HepG2 (cell line): ENCODE measurements around the gene ZNF764. TPM values are rescaled to one million over a fixed set of nuclear protein-coding genes. Genes with fewer than 3 reads are reported as not detected.

Experiments used
- ARID2 ChIP-seq: sonication (generic); formaldehyde crosslinking; IDR thresholded peaks from 2 replicates; pipeline ENCODE4 v1.8.1; 2022; ENCODE audit warnings: mild to moderate bottlenecking, missing genetic modification reagents, borderline replicate concordance
- FOSL1 ChIP-seq: sonication (generic); formaldehyde crosslinking; IDR thresholded peaks from 2 replicates; pipeline ENCODE4 v1.9.0; 2021; ENCODE audit warnings: missing genetic modification reagents, borderline replicate concordance
- HDAC2 ChIP-seq: sonication (generic); formaldehyde crosslinking; IDR thresholded peaks from 2 replicates; pipeline ENCODE4 v1.4.0; 2020; ENCODE audit warnings: missing genetic modification reagents
- MXD4 ChIP-seq: IDR thresholded peaks from 2 replicates; pipeline ENCODE4 v1.6.1; 2016; ENCODE audit warnings: mild to moderate bottlenecking, missing biosample characterization, missing genetic modification reagents
- PHB2 ChIP-seq: fragments of 450-650 bp; IDR thresholded peaks from 2 replicates; pipeline ENCODE4 v1.6.1; 2018; ENCODE audit not compliant: partially characterized antibody
- PHF5A ChIP-seq: IDR thresholded peaks from one replicate; pipeline ENCODE4 v1.6.1; 2018; ENCODE audit warnings: low read depth, missing genetic modification reagents; ENCODE audit not compliant: unreplicated experiment
- POGZ ChIP-seq: sonication (generic); formaldehyde crosslinking; IDR thresholded peaks from 2 replicates; pipeline ENCODE4 v1.4.0; 2020; ENCODE audit warnings: mild to moderate bottlenecking, missing genetic modification reagents
- SALL1 ChIP-seq: sonication (generic); formaldehyde crosslinking; IDR thresholded peaks from 2 replicates; pipeline ENCODE4 v1.8.0; 2022; ENCODE audit warnings: mild to moderate bottlenecking, missing genetic modification reagents
- SKI ChIP-seq: fragments of 450-650 bp; IDR thresholded peaks from one replicate; pipeline ENCODE4 v1.6.1; 2018; ENCODE audit warnings: mild to moderate bottlenecking; ENCODE audit not compliant: partially characterized antibody
- SP5 ChIP-seq: IDR thresholded peaks from 2 replicates; pipeline ENCODE4 v1.6.1; 2016; ENCODE audit warnings: low read depth, borderline replicate concordance
- WIZ ChIP-seq: sonication (generic); formaldehyde crosslinking; IDR thresholded peaks from 2 replicates; pipeline ENCODE4 v1.5.1; 2020; ENCODE audit warnings: mild to moderate bottlenecking, missing genetic modification reagents
- ZFX ChIP-seq: sonication (generic); formaldehyde crosslinking; IDR thresholded peaks from 2 replicates; pipeline ENCODE4 v1.4.0; 2020; ENCODE audit warnings: mild to moderate bottlenecking, low read depth, missing genetic modification reagents, moderate library complexity
- ZMYM2 ChIP-seq: sonication (generic); formaldehyde crosslinking; IDR thresholded peaks from 2 replicates; pipeline ENCODE4 v1.8.0; 2022; ENCODE audit warnings: mild to moderate bottlenecking, missing genetic modification reagents
- ZNF264 ChIP-seq: sonication (generic); formaldehyde crosslinking; IDR thresholded peaks from 2 replicates; pipeline ENCODE4 v1.4.0; 2020; ENCODE audit warnings: missing genetic modification reagents
- ZNF333 ChIP-seq: sonication (generic); formaldehyde crosslinking; IDR thresholded peaks from 2 replicates; pipeline ENCODE4 v1.4.0; 2020; ENCODE audit warnings: mild to moderate bottlenecking, missing genetic modification reagents, borderline replicate concordance
- ZNF460 ChIP-seq: sonication (generic); formaldehyde crosslinking; IDR thresholded peaks from 2 replicates; pipeline ENCODE4 v1.5.1; 2020; ENCODE audit warnings: missing genetic modification reagents, mild to moderate bottlenecking, borderline replicate concordance
- ZNF550 ChIP-seq: sonication (generic); formaldehyde crosslinking; IDR thresholded peaks from 2 replicates; pipeline ENCODE4 v1.4.0; 2020; ENCODE audit warnings: mild to moderate bottlenecking, missing genetic modification reagents, borderline replicate concordance
- ZNF619 ChIP-seq: sonication (generic); formaldehyde crosslinking; IDR thresholded peaks from 2 replicates; pipeline ENCODE4 v1.4.0; 2020; ENCODE audit warnings: mild to moderate bottlenecking, missing genetic modification reagents
- ZNF644 ChIP-seq: IDR thresholded peaks from 2 replicates; pipeline ENCODE4 v1.6.1; 2016; ENCODE audit warnings: low read depth
- ZNF7 ChIP-seq: IDR thresholded peaks from 2 replicates; pipeline ENCODE4 v1.6.1; 2016; ENCODE audit warnings: missing biosample characterization, missing genetic modification reagents
- ZNF781 ChIP-seq: sonication (generic); formaldehyde crosslinking; IDR thresholded peaks from 2 replicates; pipeline ENCODE4 v1.5.1; 2020; ENCODE audit warnings: borderline replicate concordance, mild to moderate bottlenecking, missing genetic modification reagents; ENCODE audit errors: not compliant biosample characterization
- ZNF883 ChIP-seq: sonication (generic); formaldehyde crosslinking; IDR thresholded peaks from 2 replicates; pipeline ENCODE4 v1.5.1; 2020; ENCODE audit warnings: mild to moderate bottlenecking, missing genetic modification reagents; ENCODE audit errors: not compliant biosample characterization
- ZNF891 ChIP-seq: sonication (generic); formaldehyde crosslinking; IDR thresholded peaks from 2 replicates; pipeline ENCODE4 v1.5.0; 2020; ENCODE audit warnings: mild to moderate bottlenecking, missing genetic modification reagents
- polyA plus RNA-seq, 8 experiments: library from polyadenylated mRNA; depleted of rRNA in 3 of 8; stranded (reverse) in 7 of 8; unstranded in 1 of 8; fragments of >200 nt; fragmentation: Illumina TruSeq in 4 of 8; extraction: Trizol in 4 of 8; gene quantifications; 2 replicates each; pipeline versions ENCODE4 v1.2.1 to v1.2.3, GENCODE V29; 2011 to 2016; ENCODE audit warnings: low read depth in 4 of 8, missing spikeins in 1 of 8, mixed read lengths in 1 of 8; ENCODE audit not compliant: insufficient read depth in 1 of 8
- total RNA-seq, 5 experiments: library from RNA; depleted of rRNA; stranded (reverse); fragments of >200 nt; fragmentation: Illumina TruSeq; extraction: Trizol; gene quantifications; 2 replicates each; pipeline ENCODE4 v1.2.3, GENCODE V29; 2016; ENCODE audit warnings: low read depth in 1 of 5
- TF ChIP-seq, protein P1 (sequence below), 2 experiments: sonication (generic) in 1 of 2; formaldehyde crosslinking in 1 of 2; IDR thresholded peaks; 2 replicates each; pipeline versions ENCODE4 v1.4.0 to v1.6.1; 2018 to 2020; ENCODE audit warnings: missing genetic modification reagents in 2 of 2, borderline replicate concordance in 1 of 2, low read depth in 1 of 2, mild to moderate bottlenecking in 1 of 2, missing biosample characterization in 1 of 2
- TF ChIP-seq, protein P2 (sequence below): sonication (generic); formaldehyde crosslinking; IDR thresholded peaks from 2 replicates; pipeline ENCODE4 v1.5.1; 2020; ENCODE audit warnings: mild to moderate bottlenecking, missing genetic modification reagents, moderate library complexity

The ZNF764 gene
- total and polyA plus RNA-seq, 2 of the 13 experiments (the other 11 are each of a cell fraction or from before 2014, with no cell fraction given) = 4.1 to 9.1 TPM

DNA sequence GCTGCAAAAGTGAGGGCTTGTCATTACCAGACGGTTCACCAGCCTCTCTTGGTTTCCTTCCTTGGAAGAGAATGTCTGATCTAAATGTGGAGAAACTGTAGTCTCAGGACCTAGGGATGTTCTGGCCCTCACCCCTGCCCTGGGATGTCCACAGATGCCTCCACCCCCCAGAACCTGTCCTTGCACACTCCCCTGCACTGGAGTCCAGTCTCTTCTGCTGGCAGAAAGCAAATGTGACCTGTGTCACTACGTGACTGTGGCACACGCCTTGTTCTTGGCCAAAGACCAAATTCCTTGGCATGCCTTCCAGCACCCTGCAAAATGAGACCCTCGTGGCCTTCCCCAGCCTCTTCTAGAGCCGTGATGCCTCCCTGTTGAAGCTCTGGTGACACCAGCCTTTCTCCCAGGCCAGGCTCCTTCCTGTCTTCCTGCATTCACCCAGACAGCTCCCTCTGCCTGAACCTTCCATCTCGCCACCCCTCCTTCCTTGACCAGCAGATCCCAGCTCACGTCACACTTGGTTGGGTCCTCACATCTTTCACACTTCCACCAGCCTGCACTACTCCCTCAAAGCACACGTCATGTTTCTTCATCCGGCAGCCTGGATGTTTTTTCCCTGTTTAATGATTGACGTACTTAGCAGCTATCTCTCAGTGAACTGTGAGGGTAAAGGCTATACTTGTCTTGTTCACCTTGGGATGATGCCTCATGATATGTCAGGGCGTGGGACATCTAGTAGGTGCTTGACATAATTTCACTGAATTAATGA is 36.1 kb downstream of the ZNF764 start (continued):
- TF ChIP-seq, protein P1, sequence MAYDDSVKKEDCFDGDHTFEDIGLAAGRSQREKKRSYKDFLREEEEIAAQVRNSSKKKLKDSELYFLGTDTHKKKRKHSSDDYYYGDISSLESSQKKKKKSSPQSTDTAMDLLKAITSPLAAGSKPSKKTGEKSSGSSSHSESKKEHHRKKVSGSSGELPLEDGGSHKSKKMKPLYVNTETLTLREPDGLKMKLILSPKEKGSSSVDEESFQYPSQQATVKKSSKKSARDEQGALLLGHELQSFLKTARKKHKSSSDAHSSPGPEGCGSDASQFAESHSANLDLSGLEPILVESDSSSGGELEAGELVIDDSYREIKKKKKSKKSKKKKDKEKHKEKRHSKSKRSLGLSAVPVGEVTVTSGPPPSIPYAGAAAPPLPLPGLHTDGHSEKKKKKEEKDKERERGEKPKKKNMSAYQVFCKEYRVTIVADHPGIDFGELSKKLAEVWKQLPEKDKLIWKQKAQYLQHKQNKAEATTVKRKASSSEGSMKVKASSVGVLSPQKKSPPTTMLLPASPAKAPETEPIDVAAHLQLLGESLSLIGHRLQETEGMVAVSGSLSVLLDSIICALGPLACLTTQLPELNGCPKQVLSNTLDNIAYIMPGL (CRISPR knock-in tag; IDR thresholded peaks at IDR 0.05; ENCODE audit: borderline replicate concordance in 1 of 2, low read depth in 1 of 2) = peak; percentile 22 to 54; a peak in 2 of 4 replicates
- TF ChIP-seq, protein P2, sequence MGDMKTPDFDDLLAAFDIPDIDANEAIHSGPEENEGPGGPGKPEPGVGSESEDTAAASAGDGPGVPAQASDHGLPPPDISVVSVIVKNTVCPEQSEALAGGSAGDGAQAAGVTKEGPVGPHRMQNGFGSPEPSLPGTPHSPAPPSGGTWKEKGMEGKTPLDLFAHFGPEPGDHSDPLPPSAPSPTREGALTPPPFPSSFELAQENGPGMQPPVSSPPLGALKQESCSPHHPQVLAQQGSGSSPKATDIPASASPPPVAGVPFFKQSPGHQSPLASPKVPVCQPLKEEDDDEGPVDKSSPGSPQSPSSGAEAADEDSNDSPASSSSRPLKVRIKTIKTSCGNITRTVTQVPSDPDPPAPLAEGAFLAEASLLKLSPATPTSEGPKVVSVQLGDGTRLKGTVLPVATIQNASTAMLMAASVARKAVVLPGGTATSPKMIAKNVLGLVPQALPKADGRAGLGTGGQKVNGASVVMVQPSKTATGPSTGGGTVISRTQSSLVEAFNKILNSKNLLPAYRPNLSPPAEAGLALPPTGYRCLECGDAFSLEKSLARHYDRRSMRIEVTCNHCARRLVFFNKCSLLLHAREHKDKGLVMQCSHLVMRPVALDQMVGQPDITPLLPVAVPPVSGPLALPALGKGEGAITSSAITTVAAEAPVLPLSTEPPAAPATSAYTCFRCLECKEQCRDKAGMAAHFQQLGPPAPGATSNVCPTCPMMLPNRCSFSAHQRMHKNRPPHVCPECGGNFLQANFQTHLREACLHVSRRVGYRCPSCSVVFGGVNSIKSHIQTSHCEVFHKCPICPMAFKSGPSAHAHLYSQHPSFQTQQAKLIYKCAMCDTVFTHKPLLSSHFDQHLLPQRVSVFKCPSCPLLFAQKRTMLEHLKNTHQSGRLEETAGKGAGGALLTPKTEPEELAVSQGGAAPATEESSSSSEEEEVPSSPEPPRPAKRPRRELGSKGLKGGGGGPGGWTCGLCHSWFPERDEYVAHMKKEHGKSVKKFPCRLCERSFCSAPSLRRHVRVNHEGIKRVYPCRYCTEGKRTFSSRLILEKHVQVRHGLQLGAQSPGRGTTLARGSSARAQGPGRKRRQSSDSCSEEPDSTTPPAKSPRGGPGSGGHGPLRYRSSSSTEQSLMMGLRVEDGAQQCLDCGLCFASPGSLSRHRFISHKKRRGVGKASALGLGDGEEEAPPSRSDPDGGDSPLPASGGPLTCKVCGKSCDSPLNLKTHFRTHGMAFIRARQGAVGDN (CRISPR knock-in tag) = peak; percentile 97
- TF ChIP-seq ZNF891 = 0 out of 2 replicates have a peak, but pooled peaks have one; percentile 85
- no peak for TF ChIP-seq SP5
- no peak for TF ChIP-seq SKI
- 0 out of 2 replicates have a peak, but pooled peaks have one; percentile 20 for TF ChIP-seq ZNF644
- peak; percentile 89; the same call in 1 of the 2 replicates for TF ChIP-seq ZNF619
- TF ChIP-seq MXD4 = peak; percentile 60
- TF ChIP-seq ZNF550 (CRISPR knock-in tag) = no peak
- TF ChIP-seq ZNF781 (CRISPR knock-in tag) = no peak
- TF ChIP-seq ZNF460 (CRISPR knock-in tag) = no peak
- no peak for TF ChIP-seq WIZ (CRISPR knock-in tag)
- peak; percentile 34; the same call in 1 of the 2 replicates for TF ChIP-seq ZMYM2 (CRISPR knock-in tag)
- TF ChIP-seq SALL1 (CRISPR knock-in tag) = peak; percentile 82
- TF ChIP-seq ZNF7 (CRISPR knock-in tag) = no peak
- TF ChIP-seq HDAC2 (CRISPR knock-in tag) = peak; percentile 71; the same call in 1 of the 2 replicates
- peak; percentile 70 for TF ChIP-seq ZFX (CRISPR knock-in tag)
- TF ChIP-seq PHF5A (CRISPR knock-in tag) = peak; percentile 78
- TF ChIP-seq ZNF883 (CRISPR knock-in tag) = peak; percentile 45
- TF ChIP-seq ZNF264 (CRISPR knock-in tag) = no peak
- TF ChIP-seq PHB2 = no peak
- TF ChIP-seq POGZ (CRISPR knock-in tag) = 0 out of 2 replicates have a peak, but pooled peaks have one; percentile 43
- peak; percentile 69; the same call in 1 of the 2 replicates for TF ChIP-seq ZNF333 (CRISPR knock-in tag)
- TF ChIP-seq ARID2 (CRISPR knock-in tag) = 0 out of 2 replicates have a peak, but pooled peaks have one; percentile 55
- no peak for TF ChIP-seq FOSL1 (CRISPR knock-in tag)
